Activated T-cell treated with anti-CD3 and anti-CD28 coated beads, Interleukin-2, amount 50 U/mL, for 72 hours (primary cell): ENCODE results near the gene ERLEC1. TPM values are rescaled to one million over a fixed set of nuclear protein-coding genes. Genes with fewer than 3 reads are reported as not detected.
"Not testable (repeated sequence)": the region's sequence is repeated elsewhere in the genome, so short reads cannot be mapped to it uniquely, and the experiment has no call there.

Experiments
- ATAC-seq, 2 donors: fragments of 150-1000 bp; cut with Tn5 transposase; replicated peaks in 1 of 2; 2 replicates each; pipeline ENCODE4 v1.10.0; 2021; ENCODE audit warnings: moderate library complexity in 2 of 2, mild to moderate bottlenecking in 1 of 2
- DNase-seq, 2 donors: peaks; one replicate each; pipeline ENCODE4 v3.0.0; 2021 to 2022; ENCODE audit warnings: mixed read lengths in 1 of 2
- H3K27ac Mint-ChIP-seq: one replicate; pipeline ENCODE4 v1.8.0; 2022; ENCODE audit warnings: mild to moderate bottlenecking, moderate library complexity, mixed read lengths
- H3K27me3 Mint-ChIP-seq: one replicate; pipeline ENCODE4 v1.8.0; 2022; ENCODE audit warnings: low read depth, mixed read lengths
- H3K36me3 Mint-ChIP-seq, 2 donors: one replicate each; pipeline ENCODE4 v1.8.0; 2022; ENCODE audit warnings: mixed read lengths in 2 of 2, mild to moderate bottlenecking in 1 of 2; ENCODE audit not compliant: insufficient read depth in 2 of 2
- H3K4me1 Mint-ChIP-seq: one replicate; pipeline ENCODE4 v1.8.0; 2022; ENCODE audit warnings: low read depth, mixed read lengths
- H3K4me3 Mint-ChIP-seq, 2 donors: one replicate each; pipeline ENCODE4 v1.8.0; 2022; ENCODE audit warnings: mild to moderate bottlenecking in 2 of 2, mixed read lengths in 2 of 2, moderate library complexity in 2 of 2
- H3K9me3 Mint-ChIP-seq, 2 donors: one replicate each; pipeline ENCODE4 v1.8.0; 2022; ENCODE audit warnings: mixed read lengths in 2 of 2
- total RNA-seq, 2 donors: library from RNA; stranded (reverse); gene quantifications; one replicate each; pipeline ENCODE4 v1.2.3, GENCODE V29; 2022

Gene ERLEC1
- total RNA-seq, 2 donors from 2014 or later: 24.4 to 31.4 TPM

DNA sequence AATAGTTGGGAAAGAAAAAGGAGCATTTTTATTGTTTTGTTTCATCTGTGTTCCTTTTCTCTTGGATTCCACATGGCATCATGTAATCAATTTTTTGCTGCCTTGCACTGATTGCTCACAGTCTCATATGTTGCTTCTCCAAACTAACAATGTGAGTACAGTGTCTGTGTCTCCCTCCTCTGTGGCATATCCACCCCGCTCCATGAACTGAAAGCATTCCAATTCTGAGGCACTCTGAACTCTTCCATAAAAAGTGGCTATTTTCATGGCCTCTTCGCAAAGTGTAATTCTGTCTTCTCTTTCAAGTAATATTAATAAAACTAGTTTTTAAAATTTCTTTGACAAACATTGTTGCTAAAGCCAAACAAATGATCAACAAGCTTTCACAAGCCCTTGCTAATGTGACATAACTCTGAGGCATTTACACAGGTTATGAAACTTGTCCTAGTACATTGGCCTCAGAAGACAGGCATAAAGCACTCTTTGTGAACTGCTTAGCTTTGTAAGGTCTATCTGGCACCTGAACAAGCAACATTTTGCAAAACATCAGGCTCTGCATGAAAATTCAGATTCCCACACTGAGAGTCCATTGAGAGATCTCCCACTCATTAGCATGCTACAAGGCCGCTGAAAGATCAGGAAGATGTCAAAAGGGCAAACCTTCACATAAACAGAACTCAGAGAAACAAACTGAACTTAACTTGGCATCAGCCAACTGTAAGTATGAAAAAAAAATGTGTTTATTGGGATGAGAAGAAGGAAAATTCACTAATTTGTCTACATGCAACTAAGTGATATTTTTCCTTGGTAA lies 39.9 kb downstream of the ERLEC1 start:
- Mint-ChIP-seq H3K27ac (no peak overlapping the region), H3K27me3 (no peaks in the 10 kb centered on the region), H3K36me3 (peaks cover 0 to 2% of the 10 kb centered on the region in 2 donors), H3K9me3 (no peaks in the 10 kb centered on the region), H3K4me1 (no peaks in the 10 kb centered on the region), H3K4me3 (no peak overlapping the region)
- ATAC-seq (no peak), DNase-seq (no peak)

DNA sequence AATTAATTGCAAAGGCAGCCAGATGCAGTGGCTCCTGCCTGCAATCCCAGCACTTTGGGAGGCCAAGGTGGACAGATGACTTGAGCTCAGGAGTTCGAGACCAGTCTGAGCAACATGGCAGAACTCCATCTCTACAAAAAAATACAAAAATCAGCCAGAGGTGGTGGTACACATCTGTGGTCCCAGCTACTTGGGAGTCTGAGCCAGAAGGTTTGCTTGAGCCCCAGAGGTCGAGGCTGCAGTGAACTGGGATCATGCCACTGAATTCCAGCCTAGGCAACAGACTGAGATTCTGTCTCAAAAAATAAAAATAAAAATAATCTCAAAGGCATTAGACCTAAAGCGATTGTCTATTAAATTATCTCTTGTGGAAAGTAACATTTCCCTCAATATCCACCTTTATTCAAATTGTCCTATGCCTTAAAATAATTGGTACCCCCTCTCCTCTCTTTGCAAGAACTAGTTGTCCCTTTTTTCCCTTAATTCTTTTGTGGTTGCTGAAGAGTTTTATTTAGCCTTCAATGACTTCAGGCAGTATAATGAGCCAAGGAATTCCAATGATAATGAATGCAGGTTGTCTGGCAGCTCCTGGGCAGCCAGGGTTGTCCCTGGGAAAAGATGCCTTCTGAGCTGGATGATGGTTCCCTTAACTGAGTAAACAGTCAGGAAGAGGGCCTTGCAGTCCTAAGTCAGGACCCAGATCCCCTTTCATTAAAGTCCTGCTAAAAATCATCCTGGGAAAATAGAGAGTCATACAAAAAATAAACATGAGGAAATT lies 40.7 kb downstream of the ERLEC1 start:
- H3K27ac Mint-ChIP-seq: no peak overlapping the region
- H3K4me1 Mint-ChIP-seq: no peaks in the 10 kb centered on the region
- ATAC-seq (no peak), DNase-seq (no peak)
- no peak overlapping the region for H3K4me3 Mint-ChIP-seq
- no peaks in the 10 kb centered on the region for H3K27me3 Mint-ChIP-seq
- H3K36me3 Mint-ChIP-seq: peaks cover 0 to 2% of the 10 kb centered on the region in 2 donors
- H3K9me3 Mint-ChIP-seq: no peaks in the 10 kb centered on the region

DNA sequence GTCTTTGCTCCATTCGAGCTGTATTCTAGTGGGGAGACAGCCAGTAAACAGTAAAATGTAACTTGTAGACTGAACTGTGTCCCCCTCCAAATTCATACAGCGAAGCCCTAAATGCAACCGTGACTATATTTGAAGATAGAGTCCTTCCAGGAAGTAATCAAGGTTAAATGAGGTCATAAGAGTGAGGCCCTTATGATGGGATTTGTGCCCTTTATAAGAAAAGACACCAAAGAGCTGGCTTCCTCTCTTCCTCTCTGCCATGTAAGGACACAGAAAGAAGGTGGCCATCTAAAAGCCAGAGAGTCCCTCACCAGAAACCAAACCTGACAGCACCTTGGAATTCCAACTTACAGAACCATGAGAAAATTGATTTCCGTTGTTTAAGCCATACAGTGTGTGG lies 41.5 kb downstream of the ERLEC1 start:
- H3K27ac Mint-ChIP-seq: no peak overlapping the region

DNA sequence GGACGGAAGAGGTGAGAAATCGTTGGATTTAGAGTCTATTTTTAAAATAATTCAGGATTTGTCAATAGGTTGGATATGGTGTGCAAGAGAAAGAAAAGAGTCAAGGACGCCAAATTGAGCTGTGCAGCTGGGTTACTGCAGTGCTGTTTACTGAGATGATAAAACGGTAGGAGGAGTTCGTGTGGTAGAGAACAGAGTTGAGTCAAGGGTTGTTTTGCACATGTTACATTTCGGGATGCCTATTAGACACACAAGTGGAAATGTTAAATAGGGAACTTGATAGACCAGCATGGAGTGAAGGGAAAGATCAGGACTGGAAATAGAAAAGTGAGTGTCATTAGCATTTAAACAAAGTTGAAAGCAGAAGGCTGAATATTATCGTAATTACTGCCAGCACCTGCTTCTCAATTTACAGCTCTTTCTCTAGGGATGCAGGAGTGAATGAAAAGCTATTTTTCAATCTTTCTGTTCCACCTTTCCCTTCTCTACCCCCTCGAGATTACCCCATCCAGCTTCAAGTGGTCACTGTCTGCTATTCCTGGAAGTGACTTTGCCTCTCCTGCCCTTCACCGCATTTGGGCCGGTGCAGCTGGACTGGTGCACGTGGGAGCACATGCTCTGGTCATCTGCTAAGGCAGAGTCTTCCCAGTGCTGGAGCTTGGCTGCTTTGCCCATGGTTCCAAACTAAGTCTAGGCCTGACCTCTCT lies 42.6 kb downstream of the ERLEC1 start:
- Mint-ChIP-seq H3K36me3 (peaks cover 2% of the 10 kb centered on the region in 2 donors), H3K4me1 (no peaks in the 10 kb centered on the region), H3K9me3 (no peaks in the 10 kb centered on the region), H3K27me3 (no peaks in the 10 kb centered on the region), H3K4me3 (no peak overlapping the region), H3K27ac (no peak overlapping the region)
- ATAC-seq: no peak
- no peak for DNase-seq

More for the DNA sequence above, 41.5 kb downstream of the ERLEC1 start:
- no peaks in the 10 kb centered on the region for H3K9me3 Mint-ChIP-seq
- H3K4me1 Mint-ChIP-seq: no peaks in the 10 kb centered on the region
- no peak overlapping the region for H3K4me3 Mint-ChIP-seq
- no peaks in the 10 kb centered on the region for H3K27me3 Mint-ChIP-seq
- no peak for DNase-seq
- ATAC-seq: no peak
- peaks cover 0 to 2% of the 10 kb centered on the region in 2 donors for H3K36me3 Mint-ChIP-seq

DNA sequence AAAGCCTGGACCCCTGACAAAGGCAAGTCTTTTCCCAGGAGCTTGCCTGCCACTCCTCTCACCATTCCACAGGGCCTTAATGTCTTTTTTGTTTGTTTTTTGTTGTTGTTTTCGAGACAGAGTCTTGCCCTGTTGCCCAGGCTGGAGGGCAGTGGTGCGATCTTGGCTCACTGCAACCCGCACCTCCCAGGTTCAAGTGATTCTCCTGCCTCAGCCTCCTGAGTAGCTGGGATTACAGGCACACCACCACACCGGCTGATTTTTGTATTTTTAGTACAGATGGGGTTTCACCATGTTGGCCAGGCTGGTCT lies 43.1 kb downstream of the ERLEC1 start:
- not testable (repeated sequence) for H3K27me3 Mint-ChIP-seq, H3K27ac Mint-ChIP-seq, H3K4me1 Mint-ChIP-seq, DNase-seq, H3K9me3 Mint-ChIP-seq, H3K36me3 Mint-ChIP-seq, H3K4me3 Mint-ChIP-seq, ATAC-seq

DNA sequence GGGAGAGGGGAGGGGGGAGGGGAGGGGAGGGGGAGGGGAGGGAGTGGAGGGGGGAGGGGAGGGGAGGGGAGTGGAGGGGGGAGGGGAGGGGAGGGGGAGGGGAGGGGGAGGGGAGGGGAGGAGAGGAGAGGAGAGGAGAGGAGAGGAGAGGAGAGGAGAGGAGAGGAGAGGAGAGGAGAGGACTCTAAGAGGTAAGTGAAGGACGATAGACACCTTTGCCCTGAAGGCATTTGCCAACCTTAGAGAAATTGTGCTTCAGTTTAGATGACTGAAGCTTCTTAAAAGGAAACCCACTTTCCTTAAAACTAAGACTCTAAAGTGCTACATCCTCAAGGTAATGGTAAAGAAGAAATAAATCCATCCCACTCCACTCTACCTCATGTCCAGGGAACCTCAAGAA lies 53.7 kb downstream of the ERLEC1 start:
- DNase-seq: no peak
- no peak for ATAC-seq
- no peaks in the 10 kb centered on the region for H3K9me3 Mint-ChIP-seq
- peaks cover 0 to 1% of the 10 kb centered on the region in 2 donors for H3K36me3 Mint-ChIP-seq
- H3K4me3 Mint-ChIP-seq: no peak overlapping the region
- H3K27me3 Mint-ChIP-seq: no peaks in the 10 kb centered on the region
- no peak overlapping the region for H3K27ac Mint-ChIP-seq
- H3K4me1 Mint-ChIP-seq: no peaks in the 10 kb centered on the region

DNA sequence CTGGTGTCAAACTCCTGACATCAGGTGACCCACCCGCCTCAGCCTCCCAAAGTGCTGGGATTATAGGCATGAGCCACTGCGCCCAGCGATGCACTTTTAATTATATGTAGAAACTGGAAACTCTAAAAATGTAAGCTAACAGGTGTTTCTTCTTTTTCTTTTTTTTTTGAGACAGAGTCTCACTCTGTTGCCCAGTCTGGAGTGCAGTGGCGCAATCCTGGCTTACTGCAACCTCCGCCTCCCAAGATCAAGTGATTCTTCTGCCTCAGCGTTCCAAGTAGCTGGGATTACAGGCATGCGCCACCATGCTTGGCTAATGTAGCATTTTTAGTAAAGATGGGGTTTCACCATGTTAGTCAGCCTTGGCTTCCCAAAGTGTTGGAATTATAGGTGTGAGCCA lies 54.8 kb downstream of the ERLEC1 start:
- H3K4me3 Mint-ChIP-seq, H3K27ac Mint-ChIP-seq, H3K36me3 Mint-ChIP-seq, H3K27me3 Mint-ChIP-seq, H3K4me1 Mint-ChIP-seq, H3K9me3 Mint-ChIP-seq, ATAC-seq, DNase-seq: not testable (repeated sequence)

DNA sequence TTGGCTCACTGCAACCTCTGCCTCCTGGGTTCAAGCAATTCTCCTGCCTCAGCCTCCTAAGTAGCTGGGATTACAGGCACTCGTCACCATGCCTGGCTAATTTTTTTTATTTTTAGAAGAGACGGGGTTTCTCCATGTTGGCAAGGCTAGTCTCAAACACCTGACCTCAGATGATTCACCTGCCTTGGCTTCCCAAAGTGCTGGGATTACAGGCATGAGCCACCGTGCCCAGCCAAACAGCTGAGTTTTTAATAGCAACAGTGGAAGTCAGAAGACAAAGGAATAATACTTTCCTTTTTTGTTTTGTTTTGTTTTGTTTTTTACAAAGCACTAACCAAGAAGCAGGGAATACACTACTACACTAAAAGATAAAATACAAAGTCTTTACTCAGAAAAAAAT lies 56.0 kb downstream of the ERLEC1 start:
- DNase-seq: no peak
- Mint-ChIP-seq H3K27ac (peak overlapping the region; percentile 69), H3K27me3 (no peaks in the 10 kb centered on the region), H3K36me3 (no peaks in the 10 kb centered on the region), H3K9me3 (no peaks in the 10 kb centered on the region), H3K4me1 (no peaks in the 10 kb centered on the region), H3K4me3 (no peak overlapping the region)
- no peak for ATAC-seq

DNA sequence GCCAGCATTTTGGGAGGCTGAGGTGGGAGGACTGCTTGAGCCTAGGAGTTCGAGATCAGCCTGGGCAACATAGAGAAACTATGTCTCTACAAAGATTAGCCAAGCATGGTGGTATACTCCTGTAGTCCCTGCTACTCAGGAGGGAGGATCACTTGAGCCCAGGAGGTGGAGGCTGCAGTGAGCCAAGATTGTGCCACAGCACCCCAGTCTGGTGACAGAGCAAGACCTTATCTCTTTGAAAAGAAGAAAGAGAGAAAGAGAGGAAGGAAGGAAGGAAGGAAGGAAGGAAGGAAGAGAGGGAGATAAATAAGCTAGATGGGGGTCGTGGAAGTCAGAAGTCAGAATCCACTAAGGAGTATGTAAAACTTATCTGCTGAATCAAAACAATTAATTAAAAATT lies 56.8 kb downstream of the ERLEC1 start:
- no peaks in the 10 kb centered on the region for H3K4me1 Mint-ChIP-seq
- H3K27me3 Mint-ChIP-seq: no peaks in the 10 kb centered on the region
- H3K9me3 Mint-ChIP-seq: no peaks in the 10 kb centered on the region
- no peak for DNase-seq
- H3K4me3 Mint-ChIP-seq: no peak overlapping the region
- H3K36me3 Mint-ChIP-seq: peaks cover 0 to 2% of the 10 kb centered on the region in 2 donors
- no peak overlapping the region for H3K27ac Mint-ChIP-seq
- no peak for ATAC-seq

DNA sequence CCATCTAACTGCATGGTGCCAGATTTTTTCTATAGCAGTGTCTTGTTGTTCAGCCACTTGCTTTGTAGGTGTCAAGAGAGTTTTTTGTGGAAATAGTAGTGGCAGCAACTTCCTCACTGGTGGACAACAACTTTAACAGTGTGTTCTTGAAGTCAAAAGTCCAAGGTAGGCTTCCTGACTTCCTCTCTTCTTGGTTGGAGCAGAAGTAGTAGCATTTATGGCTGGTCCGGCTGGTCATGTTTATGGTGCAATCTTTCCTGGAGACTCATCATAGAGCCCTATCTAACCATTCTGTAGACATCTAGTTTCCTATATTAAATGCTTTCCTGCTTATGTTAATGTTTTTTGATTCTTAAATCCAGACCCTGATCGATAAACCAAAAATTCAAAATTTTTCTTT lies 61.2 kb downstream of the ERLEC1 start:
- H3K27me3 Mint-ChIP-seq: no peaks in the 10 kb centered on the region
- peaks cover 0 to 2% of the 10 kb centered on the region in 2 donors for H3K36me3 Mint-ChIP-seq
- no peaks in the 10 kb centered on the region for H3K9me3 Mint-ChIP-seq
- DNase-seq (no peak), ATAC-seq (no peak)
- no peak overlapping the region for H3K27ac Mint-ChIP-seq
- H3K4me1 Mint-ChIP-seq: no peaks in the 10 kb centered on the region
- H3K4me3 Mint-ChIP-seq: no peak overlapping the region

DNA sequence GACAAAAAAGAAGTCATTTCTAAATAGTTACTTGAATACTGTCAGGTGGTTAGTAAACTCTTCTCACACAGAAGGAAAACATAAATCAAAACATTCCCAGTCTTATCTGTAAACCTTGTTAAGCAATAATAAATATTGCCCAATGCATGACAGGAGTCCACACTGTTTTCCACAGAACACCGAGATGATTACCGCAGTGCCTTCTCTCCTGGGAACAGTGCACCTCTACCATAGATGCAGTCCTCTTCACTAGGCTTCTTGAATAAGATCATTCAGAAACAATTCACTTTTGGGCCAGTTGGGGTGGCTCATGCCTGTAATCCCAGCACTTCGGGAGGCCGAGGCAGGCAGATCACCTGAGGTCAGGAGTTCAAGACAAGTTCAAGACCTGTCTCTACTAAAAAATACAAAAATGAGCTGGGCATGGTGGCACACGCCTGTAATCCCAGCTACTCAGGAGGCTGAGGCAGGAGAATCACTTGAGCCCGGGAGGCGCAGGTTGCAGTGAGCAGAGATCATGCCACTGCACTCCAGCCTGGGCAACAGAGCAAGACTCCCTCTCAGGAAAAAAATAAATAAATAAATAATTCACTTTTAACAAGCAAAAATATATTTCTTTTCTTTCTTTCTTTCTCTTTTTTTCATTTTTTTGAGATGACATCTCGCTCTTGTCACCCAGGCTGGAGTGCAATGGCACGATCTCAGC lies 64.4 kb downstream of the ERLEC1 start:
- not testable (repeated sequence) for H3K27me3 Mint-ChIP-seq, H3K36me3 Mint-ChIP-seq, H3K27ac Mint-ChIP-seq, H3K9me3 Mint-ChIP-seq, DNase-seq, ATAC-seq, H3K4me1 Mint-ChIP-seq, H3K4me3 Mint-ChIP-seq

DNA sequence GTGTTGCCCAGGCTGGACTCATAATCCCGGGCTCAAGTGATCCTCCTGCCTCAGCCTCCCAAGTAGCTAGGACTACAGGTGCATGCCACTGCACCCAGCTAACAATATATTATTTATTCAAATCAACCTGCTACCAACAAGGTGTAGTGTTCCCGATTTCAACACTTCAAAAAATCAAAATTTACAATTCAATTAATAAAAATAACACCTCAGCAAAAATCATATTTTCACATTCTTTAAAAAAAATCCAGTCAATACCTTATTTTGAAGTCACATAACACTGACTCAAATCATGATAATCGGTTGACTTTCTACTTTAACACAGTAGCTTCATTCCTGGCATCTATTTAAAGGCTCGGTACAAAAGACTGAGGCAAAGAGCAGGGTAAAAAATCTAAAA lies 65.7 kb downstream of the ERLEC1 start:
- Mint-ChIP-seq H3K4me1 (peaks cover 9% of the 10 kb centered on the region), H3K27me3 (no peaks in the 10 kb centered on the region), H3K36me3 (peaks cover 0 to 2% of the 10 kb centered on the region in 2 donors), H3K27ac (no peak overlapping the region), H3K9me3 (no peaks in the 10 kb centered on the region), H3K4me3 (no peak overlapping the region)
- DNase-seq: no peak
- ATAC-seq: no peak

DNA sequence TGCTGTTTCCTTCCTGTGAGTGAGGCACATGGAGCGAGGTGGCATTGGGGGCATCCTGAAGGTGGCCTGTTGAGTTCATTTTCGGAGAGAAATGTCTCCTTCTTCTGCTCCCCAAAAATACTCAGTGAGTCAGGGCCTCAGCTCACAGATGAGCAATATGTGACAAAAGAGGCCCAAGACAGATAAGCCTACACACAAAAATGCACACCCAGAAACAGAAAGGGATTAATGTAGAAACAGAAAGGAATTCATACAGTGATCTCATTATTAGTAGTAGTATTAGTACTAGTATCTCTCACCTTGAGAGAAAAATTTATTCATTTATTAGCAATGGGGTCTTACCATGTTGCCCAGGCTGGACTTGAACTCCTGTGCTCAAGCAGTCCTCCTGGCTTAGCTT lies 67.8 kb downstream of the ERLEC1 start:
- H3K27ac Mint-ChIP-seq: peak overlapping the region; percentile 48
- no peaks in the 10 kb centered on the region for H3K36me3 Mint-ChIP-seq
- no peak overlapping the region for H3K4me3 Mint-ChIP-seq
- no peaks in the 10 kb centered on the region for H3K9me3 Mint-ChIP-seq
- H3K27me3 Mint-ChIP-seq: no peaks in the 10 kb centered on the region
- DNase-seq (no peak), ATAC-seq (peak in 1 of 2 donors; percentile 54)
- H3K4me1 Mint-ChIP-seq: peaks cover 9% of the 10 kb centered on the region
